ENCODE data around the gene NUAK2.

DNA sequence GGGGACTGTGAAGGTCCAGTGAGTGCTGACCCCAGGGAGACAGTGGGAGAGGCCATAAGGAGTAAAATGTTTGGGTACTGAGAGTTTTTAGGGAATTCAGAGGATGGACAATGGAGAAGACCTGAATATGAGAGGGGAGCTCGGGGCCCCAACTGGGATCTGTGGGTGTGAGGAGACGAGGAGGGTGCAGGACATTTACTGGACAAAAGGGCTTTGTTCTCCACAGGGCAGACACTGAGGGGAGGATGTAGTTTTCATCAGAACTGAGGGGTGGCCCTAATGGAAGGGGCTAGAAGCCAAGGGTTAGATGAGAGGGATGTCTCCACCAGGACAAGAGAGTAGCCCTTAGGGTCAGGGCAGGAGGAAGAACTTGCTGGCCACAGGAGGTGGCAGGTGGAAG, 63.8 kb downstream of the NUAK2 start:
- TF ChIP-seq, protein P1, sequence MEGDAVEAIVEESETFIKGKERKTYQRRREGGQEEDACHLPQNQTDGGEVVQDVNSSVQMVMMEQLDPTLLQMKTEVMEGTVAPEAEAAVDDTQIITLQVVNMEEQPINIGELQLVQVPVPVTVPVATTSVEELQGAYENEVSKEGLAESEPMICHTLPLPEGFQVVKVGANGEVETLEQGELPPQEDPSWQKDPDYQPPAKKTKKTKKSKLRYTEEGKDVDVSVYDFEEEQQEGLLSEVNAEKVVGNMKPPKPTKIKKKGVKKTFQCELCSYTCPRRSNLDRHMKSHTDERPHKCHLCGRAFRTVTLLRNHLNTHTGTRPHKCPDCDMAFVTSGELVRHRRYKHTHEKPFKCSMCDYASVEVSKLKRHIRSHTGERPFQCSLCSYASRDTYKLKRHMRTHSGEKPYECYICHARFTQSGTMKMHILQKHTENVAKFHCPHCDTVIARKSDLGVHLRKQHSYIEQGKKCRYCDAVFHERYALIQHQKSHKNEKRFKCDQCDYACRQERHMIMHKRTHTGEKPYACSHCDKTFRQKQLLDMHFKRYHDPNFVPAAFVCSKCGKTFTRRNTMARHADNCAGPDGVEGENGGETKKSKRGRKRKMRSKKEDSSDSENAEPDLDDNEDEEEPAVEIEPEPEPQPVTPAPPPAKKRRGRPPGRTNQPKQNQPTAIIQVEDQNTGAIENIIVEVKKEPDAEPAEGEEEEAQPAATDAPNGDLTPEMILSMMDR (conservative IDR thresholded peaks at IDR 0.05; ENCODE audit: low read depth, low read length) = no peak
- no peak for TF ChIP-seq EZH2 (IDR thresholded peaks at IDR 0.05; ENCODE audit: borderline replicate concordance, low read depth, low read length, poor library complexity, severe bottlenecking)

Measured in A673 (cell line).